Spleen (tissue), 7 donors: ENCODE results near the gene KSR1.

Experiments
- CTCF ChIP-seq, 11 experiments: fragments of 200-600 bp in 7 of 11; fragments of 450-650 bp in 4 of 11; sonication (generic) in 4 of 11; IDR thresholded peaks in 8 of 11; conservative IDR thresholded peaks in 3 of 11; 1 replicate in 7 of 11; 2 replicates in 4 of 11; pipeline versions ENCODE4 v1.4.0 to v1.8.0; 2016 to 2021; ENCODE audit warnings: antibody characterized with exemption in 11 of 11, inconsistent platforms in 4 of 11, mild to moderate bottlenecking in 1 of 11
- POLR2A ChIP-seq, 3 donors: fragments of 450-650 bp; IDR thresholded peaks; one replicate each; pipeline ENCODE4 v1.5.1; 2017; ENCODE audit warnings: antibody characterized with exemption in 3 of 3, mild to moderate bottlenecking in 1 of 3
- donor health status: DM: no; HTN: no; CAD: no; lungs with moderate emphysema.
- donor health status: DM: no; HTN: no; CAD: no.
- donor health status: DM: no; HTN: no; CAD: no.

GRCh38 chr17:27572665-27573064 lies 116.4 kb downstream of the KSR1 start:
- TF ChIP-seq CTCF (IDR thresholded peaks at IDR 0.05 in 8 of 11, conservative IDR thresholded peaks at IDR 0.05 in 3 of 11) (no peak), POLR2A (IDR thresholded peaks at IDR 0.05) (no peak)
